ENCODE measurements around the gene NID1. TPM values are rescaled to one million over a fixed set of nuclear protein-coding genes. Genes with fewer than 3 reads are reported as not detected.
"Not testable (repeated sequence)": the region's sequence is repeated elsewhere in the genome, so short reads cannot be mapped to it uniquely, and the experiment has no call there.

NID1 gene
- polyA plus RNA-seq, 1 donor from 2014 or later = 0.04 TPM

DNA sequence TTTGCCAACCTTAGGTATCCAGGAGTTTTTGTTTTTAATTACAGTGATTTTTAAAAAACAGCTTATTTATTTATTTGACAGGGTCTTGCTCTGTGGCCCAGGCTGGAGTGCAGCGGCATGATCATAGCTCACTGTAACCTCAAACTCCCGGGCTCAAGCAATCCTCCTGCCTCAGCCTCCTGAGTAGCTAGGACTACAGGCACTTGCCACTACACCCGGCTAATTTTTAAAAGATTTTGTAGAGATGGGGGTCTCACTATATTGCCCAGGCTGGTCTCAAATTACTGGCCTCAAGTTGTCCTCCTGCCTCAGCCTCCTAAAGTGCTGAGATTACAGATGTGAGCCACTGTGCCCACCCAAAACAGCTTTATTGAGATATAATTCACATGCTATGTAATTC is 92.2 kb downstream of the NID1 start:
- H3K9me3 ChIP-seq (ENCODE audit: low read length); H3K27me3 ChIP-seq (ENCODE audit: insufficient read depth, low read depth, low read length); H4K20me1 ChIP-seq (ENCODE audit: insufficient read depth); H3K9ac ChIP-seq (ENCODE audit: low read length); H3K4me3 ChIP-seq (ENCODE audit: low read length); H3K27ac ChIP-seq (ENCODE audit: low read length); H3K4me2 ChIP-seq (ENCODE audit: low read length); H3K79me2 ChIP-seq (replicated peaks; ENCODE audit: insufficient read depth, low read length); H2AFZ ChIP-seq (ENCODE audit: low read depth, low read length); H3K9me2 ChIP-seq (ENCODE audit: insufficient read depth, low read length); H3F3A ChIP-seq (ENCODE audit: insufficient read depth, low read length, poor library complexity, severe bottlenecking); H3K36me3 ChIP-seq (ENCODE audit: insufficient read depth, low read length): not testable (repeated sequence)

DNA sequence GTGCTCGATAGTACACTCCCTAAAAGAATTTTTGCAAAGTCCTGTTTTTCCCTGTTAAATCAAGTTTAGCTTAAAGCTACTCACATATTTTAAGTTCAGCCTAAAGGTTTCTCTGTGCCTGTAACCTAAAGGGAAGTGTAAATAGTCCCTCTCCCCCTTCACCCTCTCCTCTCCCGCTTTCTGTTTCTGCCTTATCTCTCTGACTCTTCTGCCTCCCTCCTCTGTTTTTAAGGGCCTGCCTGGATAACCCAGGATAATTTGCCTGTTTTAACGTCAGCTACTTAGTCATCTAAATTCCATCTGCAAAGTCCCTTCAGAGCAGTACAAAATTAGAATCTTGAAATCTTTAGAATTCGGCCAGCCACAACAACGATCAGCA is 92.6 kb downstream of the NID1 start:
- Histone ChIP-seq H3K9me2 (ENCODE audit: insufficient read depth, low read length) (no peaks in the 10 kb centered on the region), H3K4me2 (ENCODE audit: low read length) (no peak overlapping the region), H2AFZ (ENCODE audit: low read depth, low read length) (peak overlapping the region; percentile 15), H3K9ac (ENCODE audit: low read length) (no peak overlapping the region), H4K20me1 (ENCODE audit: insufficient read depth) (no peaks in the 10 kb centered on the region), H3K4me3 (ENCODE audit: low read length) (peak overlapping the region; percentile 52), H3F3A (ENCODE audit: insufficient read depth, low read length, poor library complexity, severe bottlenecking) (no peaks in the 10 kb centered on the region), H3K27ac (ENCODE audit: low read length) (no peak overlapping the region), H3K9me3 (ENCODE audit: low read length) (peaks cover under 1% of the 10 kb centered on the region), H3K27me3 (ENCODE audit: insufficient read depth, low read depth, low read length) (no peaks in the 10 kb centered on the region), H3K36me3 (ENCODE audit: insufficient read depth, low read length) (no peaks in the 10 kb centered on the region), H3K79me2 (replicated peaks; ENCODE audit: insufficient read depth, low read length) (no peaks in the 10 kb centered on the region)
- no peak for TF ChIP-seq POLR2AphosphoS5 (IDR thresholded peaks at IDR 0.05)
- no peak for TF ChIP-seq TAF1 (IDR thresholded peaks at IDR 0.05; ENCODE audit: low read depth)
- no peak for TF ChIP-seq RAD21 (conservative IDR thresholded peaks at IDR 0.05)
- TF ChIP-seq, protein P1, sequence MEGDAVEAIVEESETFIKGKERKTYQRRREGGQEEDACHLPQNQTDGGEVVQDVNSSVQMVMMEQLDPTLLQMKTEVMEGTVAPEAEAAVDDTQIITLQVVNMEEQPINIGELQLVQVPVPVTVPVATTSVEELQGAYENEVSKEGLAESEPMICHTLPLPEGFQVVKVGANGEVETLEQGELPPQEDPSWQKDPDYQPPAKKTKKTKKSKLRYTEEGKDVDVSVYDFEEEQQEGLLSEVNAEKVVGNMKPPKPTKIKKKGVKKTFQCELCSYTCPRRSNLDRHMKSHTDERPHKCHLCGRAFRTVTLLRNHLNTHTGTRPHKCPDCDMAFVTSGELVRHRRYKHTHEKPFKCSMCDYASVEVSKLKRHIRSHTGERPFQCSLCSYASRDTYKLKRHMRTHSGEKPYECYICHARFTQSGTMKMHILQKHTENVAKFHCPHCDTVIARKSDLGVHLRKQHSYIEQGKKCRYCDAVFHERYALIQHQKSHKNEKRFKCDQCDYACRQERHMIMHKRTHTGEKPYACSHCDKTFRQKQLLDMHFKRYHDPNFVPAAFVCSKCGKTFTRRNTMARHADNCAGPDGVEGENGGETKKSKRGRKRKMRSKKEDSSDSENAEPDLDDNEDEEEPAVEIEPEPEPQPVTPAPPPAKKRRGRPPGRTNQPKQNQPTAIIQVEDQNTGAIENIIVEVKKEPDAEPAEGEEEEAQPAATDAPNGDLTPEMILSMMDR (IDR thresholded peaks at IDR 0.05; ENCODE audit: poor library complexity, severe bottlenecking) = no peak
- no peak for TF ChIP-seq MXI1 (conservative IDR thresholded peaks at IDR 0.05; ENCODE audit: poor library complexity, severe bottlenecking)
- TF ChIP-seq SMC3 (conservative IDR thresholded peaks at IDR 0.05; ENCODE audit: poor library complexity) = no peak
- TF ChIP-seq, protein P2, sequence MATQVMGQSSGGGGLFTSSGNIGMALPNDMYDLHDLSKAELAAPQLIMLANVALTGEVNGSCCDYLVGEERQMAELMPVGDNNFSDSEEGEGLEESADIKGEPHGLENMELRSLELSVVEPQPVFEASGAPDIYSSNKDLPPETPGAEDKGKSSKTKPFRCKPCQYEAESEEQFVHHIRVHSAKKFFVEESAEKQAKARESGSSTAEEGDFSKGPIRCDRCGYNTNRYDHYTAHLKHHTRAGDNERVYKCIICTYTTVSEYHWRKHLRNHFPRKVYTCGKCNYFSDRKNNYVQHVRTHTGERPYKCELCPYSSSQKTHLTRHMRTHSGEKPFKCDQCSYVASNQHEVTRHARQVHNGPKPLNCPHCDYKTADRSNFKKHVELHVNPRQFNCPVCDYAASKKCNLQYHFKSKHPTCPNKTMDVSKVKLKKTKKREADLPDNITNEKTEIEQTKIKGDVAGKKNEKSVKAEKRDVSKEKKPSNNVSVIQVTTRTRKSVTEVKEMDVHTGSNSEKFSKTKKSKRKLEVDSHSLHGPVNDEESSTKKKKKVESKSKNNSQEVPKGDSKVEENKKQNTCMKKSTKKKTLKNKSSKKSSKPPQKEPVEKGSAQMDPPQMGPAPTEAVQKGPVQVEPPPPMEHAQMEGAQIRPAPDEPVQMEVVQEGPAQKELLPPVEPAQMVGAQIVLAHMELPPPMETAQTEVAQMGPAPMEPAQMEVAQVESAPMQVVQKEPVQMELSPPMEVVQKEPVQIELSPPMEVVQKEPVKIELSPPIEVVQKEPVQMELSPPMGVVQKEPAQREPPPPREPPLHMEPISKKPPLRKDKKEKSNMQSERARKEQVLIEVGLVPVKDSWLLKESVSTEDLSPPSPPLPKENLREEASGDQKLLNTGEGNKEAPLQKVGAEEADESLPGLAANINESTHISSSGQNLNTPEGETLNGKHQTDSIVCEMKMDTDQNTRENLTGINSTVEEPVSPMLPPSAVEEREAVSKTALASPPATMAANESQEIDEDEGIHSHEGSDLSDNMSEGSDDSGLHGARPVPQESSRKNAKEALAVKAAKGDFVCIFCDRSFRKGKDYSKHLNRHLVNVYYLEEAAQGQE (IDR thresholded peaks at IDR 0.05; ENCODE audit: borderline replicate concordance) = no peak
- TF ChIP-seq EZH2 (IDR thresholded peaks at IDR 0.05; ENCODE audit: borderline replicate concordance, insufficient read depth, low read length, poor library complexity, severe bottlenecking) = no peak
- TF ChIP-seq EP300 (conservative IDR thresholded peaks at IDR 0.05; ENCODE audit: poor library complexity, severe bottlenecking) = no peak
